Hepatocyte (in vitro differentiated cells): ENCODE data around the gene PCNT. TPM values are rescaled to one million over a fixed set of nuclear protein-coding genes. Genes with fewer than 3 reads are reported as not detected.
A peak's percentile ranks its signal among the peaks of the same experiment; 100 is the strongest.

Experiments
- DNase-seq: peaks from one replicate; pipeline ENCODE4 v3.0.0-alpha.2; 2016; ENCODE audit warnings: low spot score
- H2AFZ ChIP-seq: fragments of 200-600 bp; sonication (generic); 2 replicates; pipeline ENCODE4 v1.6.0; 2016; ENCODE audit warnings: antibody characterized with exemption, mild to moderate bottlenecking
- H3K27ac ChIP-seq: fragments of 200-600 bp; sonication (generic); 2 replicates; pipeline ENCODE4 v1.5.1; 2016; ENCODE audit warnings: mild to moderate bottlenecking
- H3K27me3 ChIP-seq: fragments of 200-600 bp; sonication (generic); 2 replicates; pipeline ENCODE4 v1.6.1; 2016
- H3K36me3 ChIP-seq: fragments of 200-600 bp; sonication (generic); replicated peaks from 2 replicates; pipeline ENCODE4 v1.5.1; 2016; ENCODE audit warnings: low read depth; ENCODE audit not compliant: insufficient read depth
- H3K4me1 ChIP-seq: fragments of 200-600 bp; sonication (generic); 2 replicates; pipeline ENCODE4 v1.5.1; 2016; ENCODE audit warnings: mild to moderate bottlenecking, moderate library complexity; ENCODE audit not compliant: insufficient read depth
- H3K4me2 ChIP-seq: fragments of 200-600 bp; sonication (generic); 2 replicates; pipeline ENCODE4 v1.6.0; 2016
- H3K4me3 ChIP-seq: fragments of 200-600 bp; sonication (generic); 2 replicates; pipeline ENCODE4 v1.5.1; 2016; ENCODE audit warnings: mild to moderate bottlenecking
- H3K79me2 ChIP-seq: fragments of 200-600 bp; sonication (generic); 2 replicates; pipeline ENCODE4 v1.6.0; 2017; ENCODE audit warnings: mild to moderate bottlenecking
- H3K9me2 ChIP-seq: fragments of 200-600 bp; sonication (generic); replicated peaks from 2 replicates; pipeline ENCODE4 v1.6.0; 2017; ENCODE audit warnings: mild to moderate bottlenecking; ENCODE audit not compliant: insufficient read depth
- H3K9me3 ChIP-seq: fragments of 200-600 bp; sonication (generic); 2 replicates; pipeline ENCODE4 v1.5.1; 2016; ENCODE audit warnings: low read depth, mild to moderate bottlenecking
- H4K20me1 ChIP-seq: fragments of 200-600 bp; sonication (generic); 2 replicates; pipeline ENCODE4 v1.6.0; 2016; ENCODE audit warnings: mild to moderate bottlenecking; ENCODE audit not compliant: insufficient read depth, poor library complexity, severe bottlenecking
- CTCF ChIP-seq: fragments of 200-600 bp; sonication (generic); IDR thresholded peaks from 2 replicates; pipeline ENCODE4 v1.5.1; 2016; ENCODE audit warnings: antibody characterized with exemption, mild to moderate bottlenecking; ENCODE audit not compliant: poor library complexity
- EZH2 ChIP-seq: fragments of 200-600 bp; sonication (generic); IDR thresholded peaks from 2 replicates; pipeline ENCODE4 v1.6.1; 2016; ENCODE audit warnings: antibody characterized with exemption, mild to moderate bottlenecking, borderline replicate concordance
- EZH2phosphoT487 ChIP-seq: fragments of 200-600 bp; sonication (generic); IDR thresholded peaks from one replicate; pipeline ENCODE4 v1.6.1; 2018; ENCODE audit warnings: antibody characterized with exemption, mild to moderate bottlenecking, low read depth, moderate library complexity; ENCODE audit not compliant: unreplicated experiment, severe bottlenecking
- WGBS: methylation state at CpG from one replicate; pipeline ENCODE4 v1.1.6; 2016; ENCODE audit warnings: low lambda C conversion rate; ENCODE audit errors: missing lambda C conversion rate; 5-methylcytosine and 5-hydroxymethylcytosine counted together
- polyA plus RNA-seq: library from polyadenylated mRNA; unstranded; fragments of >200 nt; fragmentation: Nextera tagmentation; extraction: Ambion mirVana; gene quantifications from 2 replicates; pipeline ENCODE4 v1.2.1, GENCODE V29; 2016
- total RNA-seq: library from RNA; depleted of rRNA; stranded (reverse); fragments of >200 nt; gene quantifications from 2 replicates; pipeline ENCODE4 v1.2.3, GENCODE V29; 2014

The PCNT gene
- total and polyA plus RNA-seq, 2 experiments from 2014 or later = 11.5 to 14.3 TPM

- Histone ChIP-seq H3K79me2 (peaks cover 79% of the 10 kb centered on the region), H3K27me3 (no peaks in the 10 kb centered on the region), H4K20me1 (no peaks in the 10 kb centered on the region), H3K9me3 (no peaks in the 10 kb centered on the region), H3K4me2 (peak overlapping the region; percentile 99), H2AFZ (peak overlapping the region; percentile 13), H3K4me1 (peaks cover 22% of the 10 kb centered on the region), H3K27ac (peak overlapping the region; percentile 34), H3K9me2 (no peaks in the 10 kb centered on the region), H3K36me3 (no peaks in the 10 kb centered on the region), H3K4me3 (peak overlapping the region; percentile 98)
- no peak for DNase-seq
- TF ChIP-seq EZH2 (no peak), CTCF (peak; percentile 9)
- WGBS = 79% methylated on average over 15 of the region's 15 CpGs
These were observed 2.3 kb downstream of the PCNT start for GRCh38 chr21:46326110-46326703.

GRCh38 chr21:46327711-46328110, 3.8 kb downstream of the PCNT start:
- WGBS = 97% methylated on average over 4 of the region's 4 CpGs
- Histone ChIP-seq H3K27ac (no peak overlapping the region), H3K36me3 (no peaks in the 10 kb centered on the region), H2AFZ (no peak overlapping the region), H3K9me3 (no peaks in the 10 kb centered on the region), H3K9me2 (no peaks in the 10 kb centered on the region), H3K27me3 (no peaks in the 10 kb centered on the region), H3K4me3 (no peak overlapping the region), H3K4me1 (peaks cover 14% of the 10 kb centered on the region), H4K20me1 (no peaks in the 10 kb centered on the region), H3K79me2 (peaks cover 72% of the 10 kb centered on the region), H3K4me2 (no peak overlapping the region)
- DNase-seq = no peak
- TF ChIP-seq EZH2 = no peak
- TF ChIP-seq EZH2phosphoT487 = no peak
- TF ChIP-seq CTCF = no peak

- Histone ChIP-seq H3K4me3 (no peak overlapping the region), H3K27me3 (no peaks in the 10 kb centered on the region), H3K4me1 (peaks cover 12% of the 10 kb centered on the region), H3K36me3 (no peaks in the 10 kb centered on the region), H3K4me2 (no peak overlapping the region), H4K20me1 (no peaks in the 10 kb centered on the region), H3K9me3 (no peaks in the 10 kb centered on the region), H3K27ac (no peak overlapping the region), H3K9me2 (no peaks in the 10 kb centered on the region), H2AFZ (no peak overlapping the region), H3K79me2 (peaks cover 70% of the 10 kb centered on the region)
- WGBS = 79% methylated on average over 5 of the region's 5 CpGs
- DNase-seq = no peak
- TF ChIP-seq CTCF (no peak), EZH2 (no peak), EZH2phosphoT487 (no peak)
These were observed 4.2 kb downstream of the PCNT start for GRCh38 chr21:46328151-46328550.
